T-helper 1 cell treated with Interleukin-12 subunit alpha and Interleukin-12 subunit beta and Interleukin-4 antibody, amounts not matched to agents 30 μg/mL and 1 μg/mL, for 36 hours (primary cell): Measurements from ENCODE around the gene RAD51AP2.
"Not testable (repeated sequence)": the region's sequence is repeated elsewhere in the genome, so short reads cannot be mapped to it uniquely, and the experiment has no call there.

Source experiments
- H3K27ac Mint-ChIP-seq: one replicate; pipeline ENCODE4 v1.8.0; 2021; ENCODE audit warnings: mild to moderate bottlenecking, mixed read lengths
- H3K27me3 Mint-ChIP-seq: one replicate; pipeline ENCODE4 v1.8.0; 2021; ENCODE audit warnings: low read depth, mixed read lengths
- H3K36me3 Mint-ChIP-seq: one replicate; pipeline ENCODE4 v1.8.0; 2021; ENCODE audit warnings: low read depth, mixed read lengths
- H3K4me1 Mint-ChIP-seq: one replicate; pipeline ENCODE4 v1.8.0; 2021; ENCODE audit warnings: low read depth, mixed read lengths
- H3K4me3 Mint-ChIP-seq: one replicate; pipeline ENCODE4 v1.8.0; 2021; ENCODE audit warnings: mild to moderate bottlenecking, moderate library complexity, mixed read lengths
- H3K9me3 Mint-ChIP-seq: one replicate; pipeline ENCODE4 v1.8.0; 2021; ENCODE audit warnings: mixed read lengths

The RAD51AP2 gene

GRCh38 chr2:17518212-17519154 lies at the start of gene RAD51AP2:
TSS of gene RAD51AP2 (minus strand) at chr2:17518440. CDS start at chr2:17518415, 25 bp downstream.
- H3K36me3 Mint-ChIP-seq, result no peaks in the 10 kb centered on the region
- no peak within 1 kb of the TSS for H3K27ac Mint-ChIP-seq
- peaks cover 49% of the 10 kb centered on the region for H3K27me3 Mint-ChIP-seq
- H3K4me1 Mint-ChIP-seq, result peaks cover 2% of the 10 kb centered on the region
- no peak within 1 kb of the TSS for H3K4me3 Mint-ChIP-seq
- H3K9me3 Mint-ChIP-seq, result no peaks in the 10 kb centered on the region

GRCh38 chr2:17565726-17566125 lies 47.5 kb upstream of the RAD51AP2 start:
- H3K9me3 Mint-ChIP-seq, H3K27ac Mint-ChIP-seq, H3K27me3 Mint-ChIP-seq, H3K4me1 Mint-ChIP-seq, H3K36me3 Mint-ChIP-seq, H3K4me3 Mint-ChIP-seq: not testable (repeated sequence)

GRCh38 chr2:17558878-17559277 lies 40.6 kb upstream of the RAD51AP2 start:
- H3K4me1 Mint-ChIP-seq, result no peaks in the 10 kb centered on the region
- H3K27ac Mint-ChIP-seq, result no peak overlapping the region
- H3K4me3 Mint-ChIP-seq, result no peak overlapping the region
- no peaks in the 10 kb centered on the region for H3K9me3 Mint-ChIP-seq
- no peaks in the 10 kb centered on the region for H3K36me3 Mint-ChIP-seq
- H3K27me3 Mint-ChIP-seq, result peaks cover 3% of the 10 kb centered on the region

GRCh38 chr2:17558053-17558452 lies 39.8 kb upstream of the RAD51AP2 start:
- Mint-ChIP-seq H3K27me3 (peaks cover 3% of the 10 kb centered on the region), H3K4me1 (no peaks in the 10 kb centered on the region), H3K9me3 (no peaks in the 10 kb centered on the region), H3K27ac (no peak overlapping the region), H3K36me3 (no peaks in the 10 kb centered on the region), H3K4me3 (no peak overlapping the region)

GRCh38 chr2:17557596-17557995 lies 39.4 kb upstream of the RAD51AP2 start:
- Mint-ChIP-seq H3K4me3 (no peak overlapping the region), H3K27ac (no peak overlapping the region), H3K36me3 (no peaks in the 10 kb centered on the region), H3K27me3 (peaks cover 3% of the 10 kb centered on the region), H3K4me1 (no peaks in the 10 kb centered on the region), H3K9me3 (no peaks in the 10 kb centered on the region)

- Mint-ChIP-seq H3K27me3 (peaks cover 3% of the 10 kb centered on the region), H3K27ac (no peak overlapping the region), H3K4me1 (no peaks in the 10 kb centered on the region), H3K4me3 (no peak overlapping the region), H3K36me3 (no peaks in the 10 kb centered on the region), H3K9me3 (no peaks in the 10 kb centered on the region)
Measured at GRCh38 chr2:17555150-17555549, 36.9 kb upstream of the RAD51AP2 start.

GRCh38 chr2:17550907-17551306 lies 32.7 kb upstream of the RAD51AP2 start:
- H3K4me3 Mint-ChIP-seq, result no peak overlapping the region
- no peaks in the 10 kb centered on the region for H3K27me3 Mint-ChIP-seq
- H3K9me3 Mint-ChIP-seq, result no peaks in the 10 kb centered on the region
- no peak overlapping the region for H3K27ac Mint-ChIP-seq
- no peaks in the 10 kb centered on the region for H3K4me1 Mint-ChIP-seq
- no peaks in the 10 kb centered on the region for H3K36me3 Mint-ChIP-seq

GRCh38 chr2:17547737-17548136 lies 29.5 kb upstream of the RAD51AP2 start:
- Mint-ChIP-seq H3K27ac (no peak overlapping the region), H3K36me3 (no peaks in the 10 kb centered on the region), H3K4me1 (no peaks in the 10 kb centered on the region), H3K9me3 (no peaks in the 10 kb centered on the region), H3K4me3 (no peak overlapping the region), H3K27me3 (peaks cover 15% of the 10 kb centered on the region)

GRCh38 chr2:17547237-17547636 lies 29.0 kb upstream of the RAD51AP2 start:
- no peak overlapping the region for H3K4me3 Mint-ChIP-seq
- no peaks in the 10 kb centered on the region for H3K4me1 Mint-ChIP-seq
- H3K36me3 Mint-ChIP-seq, result no peaks in the 10 kb centered on the region
- H3K9me3 Mint-ChIP-seq, result no peaks in the 10 kb centered on the region
- peaks cover 19% of the 10 kb centered on the region for H3K27me3 Mint-ChIP-seq
- no peak overlapping the region for H3K27ac Mint-ChIP-seq

GRCh38 chr2:17545680-17546613 lies 27.7 kb upstream of the RAD51AP2 start:
- Mint-ChIP-seq H3K4me3 (no peak overlapping the region), H3K36me3 (no peaks in the 10 kb centered on the region), H3K9me3 (peaks cover 4% of the 10 kb centered on the region), H3K27ac (no peak overlapping the region), H3K27me3 (peaks cover 28% of the 10 kb centered on the region), H3K4me1 (no peaks in the 10 kb centered on the region)

- Mint-ChIP-seq H3K27me3 (peaks cover 45% of the 10 kb centered on the region), H3K36me3 (no peaks in the 10 kb centered on the region), H3K4me3 (no peak overlapping the region), H3K27ac (no peak overlapping the region), H3K9me3 (peaks cover 4% of the 10 kb centered on the region), H3K4me1 (no peaks in the 10 kb centered on the region)
Measured at GRCh38 chr2:17544256-17544655, 26.0 kb upstream of the RAD51AP2 start.

- Mint-ChIP-seq H3K4me3 (no peak overlapping the region), H3K36me3 (no peaks in the 10 kb centered on the region), H3K27me3 (peaks cover 48% of the 10 kb centered on the region), H3K27ac (no peak overlapping the region), H3K9me3 (peaks cover 4% of the 10 kb centered on the region), H3K4me1 (no peaks in the 10 kb centered on the region)
Measured at GRCh38 chr2:17543848-17544247, 25.6 kb upstream of the RAD51AP2 start.

GRCh38 chr2:17543131-17543660 lies 25.0 kb upstream of the RAD51AP2 start:
- H3K36me3 Mint-ChIP-seq, result no peaks in the 10 kb centered on the region
- peaks cover 53% of the 10 kb centered on the region for H3K27me3 Mint-ChIP-seq
- H3K9me3 Mint-ChIP-seq, result peaks cover 4% of the 10 kb centered on the region
- H3K27ac Mint-ChIP-seq, result no peak overlapping the region
- no peaks in the 10 kb centered on the region for H3K4me1 Mint-ChIP-seq
- H3K4me3 Mint-ChIP-seq, result no peak overlapping the region

- Mint-ChIP-seq H3K27me3 (peaks cover 59% of the 10 kb centered on the region), H3K27ac (no peak overlapping the region), H3K36me3 (no peaks in the 10 kb centered on the region), H3K9me3 (peaks cover 4% of the 10 kb centered on the region), H3K4me1 (no peaks in the 10 kb centered on the region), H3K4me3 (no peak overlapping the region)
Measured at GRCh38 chr2:17542471-17542870, 24.2 kb upstream of the RAD51AP2 start.
